Measurements from ENCODE around the gene FNIP2. TPM values are rescaled to one million over a fixed set of nuclear protein-coding genes. Genes with fewer than 3 reads are reported as not detected.

Gene FNIP2
- total RNA-seq, 2 experiments from 2014 or later, result 0.09 to 1.0 TPM

DNA sequence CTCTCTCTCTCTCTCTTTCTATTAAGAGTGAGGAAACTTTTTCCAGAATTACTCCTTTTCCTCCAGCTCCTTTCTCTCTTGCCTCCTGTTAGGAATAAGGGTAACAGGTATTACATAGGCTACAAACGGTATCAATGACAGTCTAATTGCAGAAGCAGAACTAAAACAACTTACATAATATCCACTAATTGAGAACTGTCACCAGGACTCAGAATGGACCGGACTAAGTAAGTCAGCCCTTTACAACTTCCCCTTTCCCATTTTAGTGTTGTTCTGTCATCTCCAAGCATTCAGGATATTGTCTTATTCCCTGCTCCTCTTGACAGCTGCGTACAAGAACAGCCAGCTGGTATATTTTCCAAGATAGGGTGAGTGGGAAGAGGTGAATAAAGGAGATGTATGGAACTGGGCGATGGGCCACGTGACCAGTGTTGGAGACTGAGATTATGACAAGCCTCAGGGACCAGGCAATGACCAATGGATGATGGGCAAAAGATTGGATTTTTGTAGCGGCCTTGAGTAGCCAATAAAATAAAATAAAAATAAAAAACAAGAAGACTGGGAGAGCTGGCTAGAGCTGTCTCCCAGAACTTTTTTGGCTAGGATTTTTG lies 2.3 kb upstream of the FNIP2 start:
- no peaks in the 10 kb centered on the region for H4K20me1 ChIP-seq (ENCODE audit: insufficient read depth, low read length)
- no TSS peak for BruUV-seq (replicated peaks)
- TF ChIP-seq EZH2phosphoT487 (IDR thresholded peaks at IDR 0.05; ENCODE audit: borderline replicate concordance, low read depth, low read length), result no peak
- no peak for TF ChIP-seq CTCF (conservative IDR thresholded peaks at IDR 0.05; ENCODE audit: low read length)
- no peak overlapping the region for H3K4me3 ChIP-seq (ENCODE audit: low read depth, low read length, poor library complexity, severe bottlenecking)
- H3K4me1 ChIP-seq (ENCODE audit: insufficient read depth, low read length, poor library complexity, severe bottlenecking), result no peaks in the 10 kb centered on the region
- no peak overlapping the region for H2AFZ ChIP-seq (ENCODE audit: low read length)
- no peak overlapping the region for H3K27ac ChIP-seq (ENCODE audit: low read depth, low read length, poor library complexity, severe bottlenecking)
- no peak for DNase-seq (ENCODE audit: low spot score)
- ChIA-PET POLR2A (no interaction called here), CTCF (ENCODE audit: unreplicated experiment) (no interaction called here)
- H3K4me2 ChIP-seq (ENCODE audit: low read length), result no peak overlapping the region
- H3K79me2 ChIP-seq (ENCODE audit: insufficient read depth, low read depth, low read length), result no peaks in the 10 kb centered on the region
- no peaks in the 10 kb centered on the region for H3K36me3 ChIP-seq (ENCODE audit: insufficient read depth, low read length)
- no peaks in the 10 kb centered on the region for H3K9me2 ChIP-seq (ENCODE audit: insufficient read depth, low read length)
- intact Hi-C loops (cut with micrococcal nuclease; ENCODE audit: unreplicated experiment), result no loop called here
- no peaks in the 10 kb centered on the region for H3K9me3 ChIP-seq (ENCODE audit: low read length)

- CTCF ChIA-PET (ENCODE audit: unreplicated experiment), result no interaction called here
- Histone ChIP-seq H3K9me2 (ENCODE audit: insufficient read depth, low read length) (no peaks in the 10 kb centered on the region), H3K79me2 (ENCODE audit: insufficient read depth, low read depth, low read length) (no peaks in the 10 kb centered on the region), H3K4me3 (ENCODE audit: low read depth, low read length, poor library complexity, severe bottlenecking) (no peak overlapping the region), H4K20me1 (ENCODE audit: insufficient read depth, low read length) (no peaks in the 10 kb centered on the region), H3K4me2 (ENCODE audit: low read length) (no peak overlapping the region), H3K9me3 (ENCODE audit: low read length) (no peaks in the 10 kb centered on the region), H3K36me3 (ENCODE audit: insufficient read depth, low read length) (no peaks in the 10 kb centered on the region), H2AFZ (ENCODE audit: low read length) (no peak overlapping the region), H3K4me1 (ENCODE audit: insufficient read depth, low read length, poor library complexity, severe bottlenecking) (no peaks in the 10 kb centered on the region), H3K27ac (ENCODE audit: low read depth, low read length, poor library complexity, severe bottlenecking) (no peak overlapping the region)
- POLR2A ChIA-PET, result no interaction called here
- intact Hi-C loops (cut with micrococcal nuclease; ENCODE audit: unreplicated experiment), result no loop called here
- DNase-seq (ENCODE audit: low spot score), result no peak
- no TSS peak for BruUV-seq (replicated peaks)
- TF ChIP-seq CTCF (conservative IDR thresholded peaks at IDR 0.05; ENCODE audit: low read length), result no peak
- TF ChIP-seq EZH2phosphoT487 (IDR thresholded peaks at IDR 0.05; ENCODE audit: borderline replicate concordance, low read depth, low read length), result no peak
Observed at GRCh38 chr4:158767451-158767850, 1.4 kb upstream of the FNIP2 start.

DNA sequence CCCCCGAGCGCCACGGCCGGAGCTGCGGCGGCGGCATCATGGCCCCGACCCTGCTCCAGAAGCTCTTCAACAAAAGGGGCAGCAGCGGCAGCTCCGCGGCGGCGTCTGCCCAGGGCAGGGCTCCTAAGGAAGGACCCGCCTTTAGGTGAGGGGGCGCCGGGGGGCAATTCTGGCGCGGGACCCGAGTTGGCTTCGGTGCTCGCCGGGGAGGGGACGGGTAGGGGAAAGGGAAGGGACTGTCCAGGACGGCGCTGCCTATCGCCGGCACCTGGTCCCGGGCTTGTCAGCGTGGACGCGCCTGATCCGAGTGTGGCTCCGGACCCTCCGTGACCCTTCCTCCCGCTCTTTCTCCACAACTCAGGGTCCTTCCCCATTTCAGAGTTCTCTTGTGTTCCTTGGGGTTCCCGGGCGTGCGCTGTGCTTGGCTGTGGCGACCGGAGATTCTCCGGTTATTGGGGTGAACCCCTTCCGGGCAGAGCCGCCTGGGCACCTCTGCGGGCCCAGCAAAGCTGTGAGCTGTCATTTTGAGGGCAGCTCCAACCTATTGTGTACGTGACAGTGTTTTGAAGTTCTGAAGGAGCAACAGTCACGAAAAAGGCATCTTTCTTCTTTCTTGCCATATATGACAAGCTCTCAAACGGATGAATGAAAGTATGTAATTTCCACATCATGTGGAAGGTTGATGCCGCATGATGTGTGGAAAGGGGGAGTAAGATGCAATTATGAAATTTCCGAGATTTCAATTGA lies 522 bp downstream of the FNIP2 start:
- ChIA-PET POLR2A (no interaction called here), CTCF (ENCODE audit: unreplicated experiment) (no interaction called here)
- no TSS peak for BruUV-seq (replicated peaks)
- no peaks in the 10 kb centered on the region for H3K79me2 ChIP-seq (ENCODE audit: insufficient read depth, low read depth, low read length)
- peak overlapping the region; percentile 62 for H3K4me3 ChIP-seq (ENCODE audit: low read depth, low read length, poor library complexity, severe bottlenecking)
- DNase-seq (ENCODE audit: low spot score), result no peak
- H3K36me3 ChIP-seq (ENCODE audit: insufficient read depth, low read length), result no peaks in the 10 kb centered on the region
- no peaks in the 10 kb centered on the region for H3K9me3 ChIP-seq (ENCODE audit: low read length)
- H2AFZ ChIP-seq (ENCODE audit: low read length), result peak overlapping the region; percentile 5; the same call in 1 of the 2 replicates
- H3K9me2 ChIP-seq (ENCODE audit: insufficient read depth, low read length), result no peaks in the 10 kb centered on the region
- intact Hi-C loops (cut with micrococcal nuclease; ENCODE audit: unreplicated experiment), result no loop called here
- no peak overlapping the region for H3K27ac ChIP-seq (ENCODE audit: low read depth, low read length, poor library complexity, severe bottlenecking)
- H4K20me1 ChIP-seq (ENCODE audit: insufficient read depth, low read length), result no peaks in the 10 kb centered on the region
- peak overlapping the region; percentile 75; the same call in 1 of the 2 replicates for H3K4me2 ChIP-seq (ENCODE audit: low read length)
- TF ChIP-seq CTCF (conservative IDR thresholded peaks at IDR 0.05; ENCODE audit: low read length) (no peak), EZH2phosphoT487 (IDR thresholded peaks at IDR 0.05; ENCODE audit: borderline replicate concordance, low read depth, low read length) (no peak)
- H3K4me1 ChIP-seq (ENCODE audit: insufficient read depth, low read length, poor library complexity, severe bottlenecking), result no peaks in the 10 kb centered on the region

Data from OCI-LY7 (cell line).